Pancreas (tissue), 10 donors: ENCODE measurements around the gene CRX. TPM values are rescaled to one million over a fixed set of nuclear protein-coding genes. Genes with fewer than 3 reads are reported as not detected.

Experiments
- ATAC-seq, 4 donors: fragments of 200-7000 bp; cut with Tn5 transposase; one replicate each; pipeline versions ENCODE4 v1.8.0 to v1.9.1; 2020; ENCODE audit warnings: mild to moderate bottlenecking in 4 of 4, moderate library complexity in 4 of 4
- DNase-seq, 6 donors: peaks; one replicate each; pipeline ENCODE4 v3.0.0-alpha.2; 2020
- FAIRE-seq: peaks from 2 replicates; lab custom pipeline; 2012; peaks lifted over from hg19 to GRCh38; lab: Jason Lieb, UNC
- H3K27ac ChIP-seq, 4 donors: fragments of 200-600 bp; sonication (generic); 1 replicate in 3 of 4; 2 replicates in 1 of 4; pipeline versions ENCODE4 v1.5.0 to v1.8.0; 2020
- H3K27me3 ChIP-seq, 4 donors: fragments of 200-600 bp; one replicate each; pipeline ENCODE4 v1.8.0; 2021
- H3K36me3 ChIP-seq, 3 donors: fragments of 200-600 bp; sonication (generic) in 1 of 3; one replicate each; pipeline versions ENCODE4 v1.5.0 to v1.8.0; 2020 to 2021
- H3K4me1 ChIP-seq, 3 donors: fragments of 200-600 bp; one replicate each; pipeline ENCODE4 v1.8.0; 2021
- H3K4me3 ChIP-seq, 4 donors: fragments of 200-600 bp; sonication (generic) in 2 of 4; one replicate each; pipeline versions ENCODE4 v1.5.0 to v1.8.0; 2020 to 2021
- H3K9me3 ChIP-seq, 4 donors: fragments of 200-600 bp; one replicate each; pipeline ENCODE4 v1.8.0; 2021
- CTCF ChIP-seq, 4 donors: fragments of 200-600 bp; sonication (generic) in 3 of 4; IDR thresholded peaks; one replicate each; pipeline versions ENCODE4 v1.5.0 to v1.8.0; 2021; ENCODE audit warnings: antibody characterized with exemption in 4 of 4
- WGBS, 2 donors: extraction: QIAGEN DNeasy Blood & Tissue Kit; methylation state at CpG; one replicate each; pipeline ENCODE4 v1.1.7; 2013; 5-methylcytosine and 5-hydroxymethylcytosine counted together
- intact Hi-C, 3 donors: fragments of 100-400 bp; cut with DNase I; formaldehyde crosslinking; loops; one replicate each; pipeline versions ENCODE4 v1.11.1 to v1.14.2; 2022
- polyA plus RNA-seq, 2 donors: library from polyadenylated mRNA; stranded (reverse); fragments of 200-250 nt; gene quantifications; one replicate each; pipeline ENCODE4 v1.2.3, GENCODE V29; 2013
- total RNA-seq, 6 donors: library from RNA; stranded (reverse); fragmentation: NEBNext Ultra II Directional in 4 of 6; extraction: Animal tissue kit (Norgen Biotek cat#: 25700) in 4 of 6; gene quantifications; one replicate each; pipeline versions ENCODE4 v1.2.1 to v1.2.4, GENCODE V29; 2021 to 2023
- donor health status: healthy with polysubstance abuse.
- donor health status: DM: no; HTN: no; CAD: no; lungs with moderate emphysema.
- donor health status: DM: no; HTN: no; CAD: no.
- donor health status: control.
- donor health status: control.
- donor health status: Bipolar disorder and iron deficiency.
- donor health status: DM: yes; HTN: yes; CAD: no.
- donor health status: DM: no; HTN: no; CAD: no.
- donor health status: DM: no; HTN: no; CAD: no.
- donor health status: DM: yes; HTN: yes; CAD: no.

Gene CRX
- total and polyA plus RNA-seq, 8 donors, result not detected

GRCh38 chr19:47836038-47836437 lies 14.3 kb downstream of the CRX start:
- Histone ChIP-seq H3K27ac (no peak overlapping the region), H3K4me1 (no peaks in the 10 kb centered on the region), H3K36me3 (no peaks in the 10 kb centered on the region), H3K9me3 (no peaks in the 10 kb centered on the region), H3K4me3 (no peak overlapping the region), H3K27me3 (no peaks in the 10 kb centered on the region)
- no peak for ATAC-seq
- 65 to 73% methylated on average over 8 of the region's 8 CpGs for WGBS, 2 donors
- FAIRE-seq, result no peak
- TF ChIP-seq CTCF (IDR thresholded peaks at IDR 0.05), result no peak
- intact Hi-C loops, result no loop called here
- DNase-seq, result no peak

GRCh38 chr19:47839411-47839810 lies 17.7 kb downstream of the CRX start:
- Histone ChIP-seq H3K4me3 (no peak overlapping the region), H3K4me1 (no peaks in the 10 kb centered on the region), H3K9me3 (no peaks in the 10 kb centered on the region), H3K27ac (no peak overlapping the region), H3K27me3 (peaks cover 0 to 3% (median 0%) of the 10 kb centered on the region in 4 donors), H3K36me3 (no peaks in the 10 kb centered on the region)
- WGBS, 2 donors, result 65 to 72% methylated on average over 16 of the region's 16 CpGs
- FAIRE-seq (no peak), DNase-seq (no peak), ATAC-seq (no peak)
- intact Hi-C loops, result no loop called here
- TF ChIP-seq CTCF (IDR thresholded peaks at IDR 0.05), result no peak

GRCh38 chr19:47839913-47840312 lies 18.2 kb downstream of the CRX start:
- 19 to 22% methylated on average over 10 of the region's 10 CpGs for WGBS, 2 donors
- Histone ChIP-seq H3K4me1 (no peaks in the 10 kb centered on the region), H3K27ac (no peak overlapping the region), H3K36me3 (no peaks in the 10 kb centered on the region), H3K4me3 (no peak overlapping the region), H3K9me3 (no peaks in the 10 kb centered on the region), H3K27me3 (peaks cover 0 to 3% (median 0%) of the 10 kb centered on the region in 4 donors)
- no peak for FAIRE-seq
- TF ChIP-seq CTCF (IDR thresholded peaks at IDR 0.05), result no peak
- ATAC-seq, result no peak
- intact Hi-C loops, result no loop called here
- DNase-seq, result no peak

- no peak for TF ChIP-seq CTCF (IDR thresholded peaks at IDR 0.05)
- Histone ChIP-seq H3K27ac (no peak overlapping the region), H3K9me3 (no peaks in the 10 kb centered on the region), H3K27me3 (peaks cover 0 to 5% (median 0%) of the 10 kb centered on the region in 4 donors), H3K36me3 (no peaks in the 10 kb centered on the region), H3K4me1 (no peaks in the 10 kb centered on the region), H3K4me3 (no peak overlapping the region)
- no peak for ATAC-seq
- no peak for FAIRE-seq
- intact Hi-C loops, result no loop called here
- DNase-seq, result no peak
- WGBS, 2 donors, result 42 to 50% methylated on average over 5 of the region's 5 CpGs
These were observed 21.2 kb downstream of the CRX start for GRCh38 chr19:47842941-47843340.

- no peaks in the 10 kb centered on the region for H3K36me3 ChIP-seq
- H3K27ac ChIP-seq, result no peak overlapping the region
- H3K9me3 ChIP-seq, result no peaks in the 10 kb centered on the region
- WGBS, 2 donors, result 44 to 53% methylated on average over 10 of the region's 10 CpGs
- ATAC-seq (no peak), FAIRE-seq (no peak), DNase-seq (no peak)
- peaks cover 0 to 7% (median 0%) of the 10 kb centered on the region in 4 donors for H3K27me3 ChIP-seq
- TF ChIP-seq CTCF (IDR thresholded peaks at IDR 0.05), result no peak
- H3K4me3 ChIP-seq, result no peak overlapping the region
- H3K4me1 ChIP-seq, result no peaks in the 10 kb centered on the region
- intact Hi-C loops, result no loop called here
These were observed 26.7 kb downstream of the CRX start for GRCh38 chr19:47848425-47848822.
